Thyroid gland (tissue), 4 donors: ENCODE data around the gene STK31. TPM values are rescaled to one million over a fixed set of nuclear protein-coding genes. Genes with fewer than 3 reads are reported as not detected.
"Not testable (repeated sequence)": the region's sequence is repeated elsewhere in the genome, so short reads cannot be mapped to it uniquely, and the experiment has no call there.

ENCODE experiments used
- DNase-seq, 2 donors: peaks; one replicate each; pipeline ENCODE4 v3.0.0-alpha.2; 2019
- H3K27ac ChIP-seq, 3 donors: fragments of 200-600 bp; sonication (generic); 1 replicate in 2 of 3; 2 replicates in 1 of 3; pipeline ENCODE4 v1.5.1; 2016 to 2019; ENCODE audit warnings: mild to moderate bottlenecking in 1 of 3, moderate library complexity in 1 of 3
- H3K27me3 ChIP-seq: fragments of 200-600 bp; sonication (generic); one replicate; pipeline ENCODE4 v1.5.1; 2019
- H3K36me3 ChIP-seq, 2 donors: fragments of 200-600 bp; sonication (generic); one replicate each; pipeline ENCODE4 v1.5.1; 2016 to 2019
- H3K4me1 ChIP-seq, 2 donors: fragments of 200-600 bp; sonication (generic); one replicate each; pipeline ENCODE4 v1.5.1; 2017 to 2019
- H3K4me3 ChIP-seq, 3 donors: fragments of 200-600 bp; sonication (generic); replicated peaks in 1 of 3; 1 replicate in 2 of 3; 2 replicates in 1 of 3; pipeline ENCODE4 v1.5.1; 2016; ENCODE audit warnings: mild to moderate bottlenecking in 1 of 3
- H3K9me3 ChIP-seq: fragments of 200-600 bp; sonication (generic); one replicate; pipeline ENCODE4 v1.5.1; 2017
- CTCF ChIP-seq, 6 experiments: fragments of 200-600 bp in 3 of 6; fragments of 450-650 bp in 3 of 6; sonication (generic) in 3 of 6; IDR thresholded peaks; one replicate each; pipeline ENCODE4 v1.5.1; 2016 to 2019; ENCODE audit warnings: antibody characterized with exemption in 6 of 6, mild to moderate bottlenecking in 2 of 6, inconsistent platforms in 1 of 6, moderate library complexity in 1 of 6
- POLR2A ChIP-seq, 2 donors: fragments of 450-650 bp; IDR thresholded peaks; one replicate each; pipeline ENCODE4 v1.6.1; 2017; ENCODE audit warnings: antibody characterized with exemption in 2 of 2, mild to moderate bottlenecking in 2 of 2, moderate library complexity in 1 of 2
- WGBS, 2 donors: methylation state at CpG; one replicate each; pipeline ENCODE4 v1.1.5; 2017; 5-methylcytosine and 5-hydroxymethylcytosine counted together
- intact Hi-C: fragments of 100-400 bp; cut with DNase I; formaldehyde crosslinking; loops from one replicate; pipeline ENCODE4 v1.15.1; 2023
- total RNA-seq, 4 donors: library from RNA; depleted of rRNA; stranded (reverse); fragments of >200 nt; gene quantifications; one replicate each; pipeline ENCODE4 v1.2.3, GENCODE V29; 2016

Gene STK31
- total RNA-seq, 4 donors from 2014 or later, result 0.27 to 2.3 (median 0.70) TPM

DNA sequence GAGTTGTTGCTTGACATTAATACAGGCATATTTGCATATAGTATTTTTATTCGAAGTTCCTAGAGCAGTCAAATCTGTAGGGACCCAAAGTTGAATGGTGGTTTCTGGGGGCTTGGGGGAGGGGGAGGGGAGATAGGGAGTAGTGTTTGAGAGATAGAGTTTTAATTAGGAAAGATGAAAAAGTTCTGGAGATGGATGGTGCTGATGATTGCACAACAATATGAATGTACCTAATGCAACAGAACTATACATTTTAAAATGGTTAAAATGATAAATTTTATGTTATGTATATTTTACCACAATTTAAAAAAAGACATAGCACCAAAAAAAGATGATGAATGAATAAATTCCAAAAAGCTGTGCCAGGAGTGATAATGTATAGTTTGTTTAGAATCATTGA, 41.8 kb downstream of the STK31 start:
- intact Hi-C loops, result no loop called here
- Histone ChIP-seq H3K4me3 (no peak overlapping the region), H3K9me3 (no peaks in the 10 kb centered on the region), H3K27me3 (no peaks in the 10 kb centered on the region), H3K27ac (no peak overlapping the region), H3K36me3 (no peaks in the 10 kb centered on the region), H3K4me1 (no peaks in the 10 kb centered on the region)
- WGBS, 2 donors, result 79 to 81% methylated on average over 1 of the region's 1 CpG
- no peak for DNase-seq
- TF ChIP-seq POLR2A (IDR thresholded peaks at IDR 0.05) (no peak), CTCF (IDR thresholded peaks at IDR 0.05) (no peak)

DNA sequence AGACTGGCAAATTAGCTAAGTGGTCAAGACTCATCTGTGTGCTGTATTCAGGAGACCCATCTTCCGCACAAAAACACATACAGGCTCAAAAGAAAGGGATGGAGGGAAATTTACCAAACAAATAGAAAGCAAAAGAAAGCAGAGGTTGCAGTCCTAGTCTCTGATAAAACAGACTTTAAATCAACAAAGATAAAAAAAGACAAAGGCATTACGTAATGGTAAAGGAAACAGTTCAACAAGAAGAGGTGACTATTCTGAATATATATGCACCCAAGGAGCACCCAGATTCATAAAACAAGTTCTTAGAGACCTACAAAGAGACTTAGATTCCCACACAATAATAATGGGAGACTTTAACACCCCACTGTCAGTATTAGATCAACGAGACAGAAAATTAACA, 48.8 kb downstream of the STK31 start:
- H3K4me3 ChIP-seq, DNase-seq, H3K4me1 ChIP-seq, H3K27me3 ChIP-seq, H3K36me3 ChIP-seq, H3K9me3 ChIP-seq, H3K27ac ChIP-seq, intact Hi-C loops: not testable (repeated sequence)
- 92 to 95% methylated on average over 3 of the region's 3 CpGs for WGBS, 2 donors

DNA sequence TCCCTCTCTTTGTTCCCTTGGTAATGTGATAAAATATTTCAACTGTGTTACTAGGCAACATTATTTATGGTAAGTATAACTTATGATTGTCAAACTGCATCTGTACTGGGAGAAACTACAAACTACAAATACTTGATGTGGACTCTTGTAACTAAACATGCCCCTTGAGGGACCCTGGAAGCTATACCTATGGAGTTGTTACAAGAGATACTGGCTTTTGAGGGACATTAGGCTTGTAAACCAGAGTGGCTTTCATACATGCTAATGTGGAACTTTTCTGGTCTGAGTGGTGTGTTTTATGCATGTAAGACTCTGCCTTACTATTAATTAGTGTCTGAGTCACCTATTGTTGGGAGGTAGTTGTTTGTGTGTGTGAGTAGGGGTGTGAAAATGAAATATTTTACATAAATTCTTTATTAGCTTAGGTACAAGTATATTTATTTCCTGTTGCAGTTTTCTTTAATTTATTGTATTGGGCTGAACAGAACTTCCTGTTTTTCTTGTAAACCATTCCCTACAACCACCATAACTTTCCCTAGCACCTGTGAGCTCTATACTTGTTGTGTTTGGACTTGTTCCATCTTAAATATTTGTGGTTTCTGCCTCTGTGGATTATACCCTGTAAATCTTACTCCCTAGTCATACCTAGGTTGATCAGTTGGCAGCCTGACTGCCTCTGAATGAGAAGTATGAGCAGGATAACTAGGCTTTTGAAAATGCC, 49.8 kb downstream of the STK31 start:
- Histone ChIP-seq H3K27me3 (no peaks in the 10 kb centered on the region), H3K9me3 (no peaks in the 10 kb centered on the region)
- intact Hi-C loops, result no loop called here

DNA sequence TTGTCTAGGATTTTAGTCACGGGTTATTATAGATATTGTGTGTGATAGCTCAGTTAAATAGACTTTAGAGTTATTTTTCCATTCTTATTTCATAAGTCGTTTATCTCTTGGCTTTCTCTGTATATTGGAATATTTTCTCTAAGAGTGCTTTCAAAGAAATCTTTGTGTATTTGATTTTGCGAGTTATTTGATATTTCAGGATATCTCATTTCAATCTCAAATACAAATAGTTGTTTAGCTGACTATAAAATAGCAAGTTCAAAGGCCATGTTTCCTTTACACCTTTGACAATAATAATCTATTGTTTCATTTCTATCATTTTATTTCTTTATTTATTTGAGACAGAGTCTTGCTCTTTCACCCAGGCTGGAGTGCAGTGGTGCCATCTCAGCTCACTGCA, 55.9 kb downstream of the STK31 start:
- no peak for DNase-seq
- intact Hi-C loops, result no loop called here
- WGBS, 2 donors, result 91% methylated on average over 3 of the region's 3 CpGs
- Histone ChIP-seq H3K9me3 (no peaks in the 10 kb centered on the region), H3K36me3 (no peaks in the 10 kb centered on the region), H3K27ac (no peak overlapping the region), H3K4me3 (no peak overlapping the region), H3K4me1 (no peaks in the 10 kb centered on the region), H3K27me3 (no peaks in the 10 kb centered on the region)
- TF ChIP-seq POLR2A (IDR thresholded peaks at IDR 0.05) (no peak), CTCF (IDR thresholded peaks at IDR 0.05) (no peak)

More for the DNA sequence above, 49.8 kb downstream of the STK31 start:
- Histone ChIP-seq H3K4me3 (no peak overlapping the region), H3K27ac (no peak overlapping the region), H3K4me1 (peaks cover 0 to 8% of the 10 kb centered on the region in 2 donors), H3K36me3 (no peaks in the 10 kb centered on the region)
- DNase-seq, result no peak
- TF ChIP-seq CTCF (IDR thresholded peaks at IDR 0.05) (no peak), POLR2A (IDR thresholded peaks at IDR 0.05) (no peak)

GRCh38 chr7:23767514-23767913, 57.5 kb downstream of the STK31 start:
- Histone ChIP-seq H3K4me1 (no peaks in the 10 kb centered on the region), H3K36me3 (no peaks in the 10 kb centered on the region), H3K27ac (no peak overlapping the region), H3K9me3 (no peaks in the 10 kb centered on the region), H3K4me3 (no peak overlapping the region), H3K27me3 (no peaks in the 10 kb centered on the region)
- TF ChIP-seq POLR2A (IDR thresholded peaks at IDR 0.05), result no peak
- TF ChIP-seq CTCF (IDR thresholded peaks at IDR 0.05), result no peak
- no peak for DNase-seq
- intact Hi-C loops, result no loop called here
